Mesenteric fat pad (tissue), 1 donor: ENCODE results near the gene CDCA8. TPM values are rescaled to one million over a fixed set of nuclear protein-coding genes. Genes with fewer than 3 reads are reported as not detected.
"Not testable (repeated sequence)": the region's sequence is repeated elsewhere in the genome, so short reads cannot be mapped to it uniquely, and the experiment has no call there.

Experiments used
- DNase-seq: peaks from one replicate; pipeline ENCODE4 v3.0.0-alpha.2; 2020; ENCODE audit warnings: low spot score
- total RNA-seq: library from RNA; stranded (reverse); fragmentation: NEBNext Ultra II Directional; extraction: Animal tissue kit (Norgen Biotek cat#: 25700); gene quantifications from one replicate; pipeline ENCODE4 v1.2.1, GENCODE V29; 2021
- donor health status: DM: yes; HTN: yes; CAD: no.

The CDCA8 gene
- total RNA-seq, 1 donor from 2014 or later, result 0.35 TPM

GRCh38 chr1:37672136-37672870 is 20.0 kb upstream of the CDCA8 start:
- no peak for DNase-seq

GRCh38 chr1:37673920-37674319 is 18.4 kb upstream of the CDCA8 start:
- peak; percentile 60 for DNase-seq

- no peak for DNase-seq
Observed at GRCh38 chr1:37676281-37677142, 15.8 kb upstream of the CDCA8 start.

GRCh38 chr1:37677143-37677439 is 15.2 kb upstream of the CDCA8 start:
- DNase-seq, result no peak

- DNase-seq, result no peak
Observed at GRCh38 chr1:37677808-37678207, 14.5 kb upstream of the CDCA8 start.

GRCh38 chr1:37680933-37681332 is 11.4 kb upstream of the CDCA8 start:
- no peak for DNase-seq

GRCh38 chr1:37682334-37682987 is 9.9 kb upstream of the CDCA8 start:
- no peak for DNase-seq

- DNase-seq, result not testable (repeated sequence)
Observed at GRCh38 chr1:37684182-37684581, 8.1 kb upstream of the CDCA8 start.

GRCh38 chr1:37685722-37686121 is 6.6 kb upstream of the CDCA8 start:
- no peak for DNase-seq

GRCh38 chr1:37687764-37688163 is 4.6 kb upstream of the CDCA8 start:
- DNase-seq, result not testable (repeated sequence)

- no peak for DNase-seq
Observed at GRCh38 chr1:37688926-37689325, 3.4 kb upstream of the CDCA8 start.

GRCh38 chr1:37691497-37692077 is 729 bp upstream of the CDCA8 start:
- DNase-seq, result no peak

GRCh38 chr1:37692834-37693175 is 489 bp downstream of the CDCA8 start:
- no peak for DNase-seq

- no peak for DNase-seq
Observed at GRCh38 chr1:37697090-37697489, 4.8 kb downstream of the CDCA8 start.

- no peak for DNase-seq
Observed at GRCh38 chr1:37697737-37698136, 5.4 kb downstream of the CDCA8 start.

- DNase-seq, result no peak
Observed at GRCh38 chr1:37699147-37699546, 6.8 kb downstream of the CDCA8 start.

GRCh38 chr1:37701051-37701450 is 8.7 kb downstream of the CDCA8 start:
- DNase-seq, result no peak

GRCh38 chr1:37703061-37703460 is 10.7 kb downstream of the CDCA8 start:
- DNase-seq, result no peak

- no peak for DNase-seq
Observed at GRCh38 chr1:37704966-37705365, 12.7 kb downstream of the CDCA8 start.

GRCh38 chr1:37705399-37705798 is 13.1 kb downstream of the CDCA8 start:
- DNase-seq, result no peak

GRCh38 chr1:37708471-37708870 is 16.2 kb downstream of the CDCA8 start:
- no peak for DNase-seq

GRCh38 chr1:37714226-37714625 is 21.9 kb downstream of the CDCA8 start:
- DNase-seq, result no peak
